ENCODE measurements around the gene FICD. TPM values are rescaled to one million over a fixed set of nuclear protein-coding genes. Genes with fewer than 3 reads are reported as not detected.
A peak's percentile ranks its signal among the peaks of the same experiment; 100 is the strongest.

Gene FICD
- total RNA-seq, 6 experiments from 2014 or later: 8.5 to 12.1 (median 9.9) TPM

GRCh38 chr12:108507971-108508642 is 7.0 kb upstream of the FICD start:
- Mint-ChIP-seq H3K27me3 (ENCODE audit: insufficient read depth) (peaks cover 16% of the 10 kb centered on the region), H3K36me3 (ENCODE audit: low read depth) (no peaks in the 10 kb centered on the region), H3K9me3 (peaks cover 1% of the 10 kb centered on the region; the same call in 1 of the 2 replicates), H3K4me1 (ENCODE audit: low read depth) (peaks cover 7% of the 10 kb centered on the region), H3K4me3 (no peak overlapping the region), H3K27ac (no peak overlapping the region)
- TF ChIP-seq, protein P1, sequence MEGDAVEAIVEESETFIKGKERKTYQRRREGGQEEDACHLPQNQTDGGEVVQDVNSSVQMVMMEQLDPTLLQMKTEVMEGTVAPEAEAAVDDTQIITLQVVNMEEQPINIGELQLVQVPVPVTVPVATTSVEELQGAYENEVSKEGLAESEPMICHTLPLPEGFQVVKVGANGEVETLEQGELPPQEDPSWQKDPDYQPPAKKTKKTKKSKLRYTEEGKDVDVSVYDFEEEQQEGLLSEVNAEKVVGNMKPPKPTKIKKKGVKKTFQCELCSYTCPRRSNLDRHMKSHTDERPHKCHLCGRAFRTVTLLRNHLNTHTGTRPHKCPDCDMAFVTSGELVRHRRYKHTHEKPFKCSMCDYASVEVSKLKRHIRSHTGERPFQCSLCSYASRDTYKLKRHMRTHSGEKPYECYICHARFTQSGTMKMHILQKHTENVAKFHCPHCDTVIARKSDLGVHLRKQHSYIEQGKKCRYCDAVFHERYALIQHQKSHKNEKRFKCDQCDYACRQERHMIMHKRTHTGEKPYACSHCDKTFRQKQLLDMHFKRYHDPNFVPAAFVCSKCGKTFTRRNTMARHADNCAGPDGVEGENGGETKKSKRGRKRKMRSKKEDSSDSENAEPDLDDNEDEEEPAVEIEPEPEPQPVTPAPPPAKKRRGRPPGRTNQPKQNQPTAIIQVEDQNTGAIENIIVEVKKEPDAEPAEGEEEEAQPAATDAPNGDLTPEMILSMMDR (IDR thresholded peaks at IDR 0.05): no peak
- peak; percentile 35 for DNase-seq

DNA sequence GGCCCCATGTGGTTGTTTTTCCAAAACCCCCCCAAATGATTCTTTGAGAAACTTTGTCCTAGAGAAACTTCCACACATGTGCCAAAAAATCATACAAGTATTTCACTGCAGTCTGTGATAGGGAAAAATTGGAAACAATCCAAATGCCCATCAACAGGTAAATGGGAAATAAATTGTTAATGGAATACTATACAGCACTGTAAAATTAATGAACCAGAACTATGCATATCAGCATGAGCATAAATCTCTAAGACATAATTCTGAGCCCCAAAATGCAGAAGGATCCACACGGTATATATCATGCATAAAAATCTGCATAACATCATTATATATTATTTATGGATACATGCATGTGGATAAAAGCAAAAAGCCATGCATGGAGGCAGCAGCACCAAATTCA is 5.3 kb upstream of the FICD start:
- TF ChIP-seq, protein P1 (IDR thresholded peaks at IDR 0.05): no peak
- no peak for DNase-seq
- H3K27ac Mint-ChIP-seq: no peak overlapping the region
- H3K9me3 Mint-ChIP-seq: no peaks in the 10 kb centered on the region
- peaks cover 14% of the 10 kb centered on the region for H3K27me3 Mint-ChIP-seq (ENCODE audit: insufficient read depth)
- no peaks in the 10 kb centered on the region for H3K36me3 Mint-ChIP-seq (ENCODE audit: low read depth)
- H3K4me1 Mint-ChIP-seq (ENCODE audit: low read depth): peaks cover 7% of the 10 kb centered on the region
- H3K4me3 Mint-ChIP-seq: no peak overlapping the region

DNA sequence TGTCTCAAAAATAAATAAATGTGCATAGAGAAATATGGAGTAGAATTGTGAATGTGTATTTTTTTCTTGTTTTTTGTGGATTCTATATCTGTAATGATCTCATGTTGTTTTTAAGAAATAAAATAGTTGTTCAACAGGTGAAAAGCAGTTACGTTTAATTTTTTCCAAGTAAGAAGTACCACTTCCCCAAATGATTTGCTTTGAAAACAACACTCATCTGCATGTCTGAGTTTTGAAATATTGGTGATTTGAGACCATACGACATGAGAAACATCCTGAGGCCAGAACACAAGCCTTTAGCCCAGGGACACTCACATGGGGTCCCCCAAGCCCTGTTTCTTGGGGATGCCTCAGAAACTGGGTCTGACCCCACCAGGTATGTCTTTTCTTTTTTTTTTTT is 4.2 kb upstream of the FICD start:
- H3K27ac Mint-ChIP-seq: no peak overlapping the region
- H3K9me3 Mint-ChIP-seq: no peaks in the 10 kb centered on the region
- no peaks in the 10 kb centered on the region for H3K36me3 Mint-ChIP-seq (ENCODE audit: low read depth)
- H3K27me3 Mint-ChIP-seq (ENCODE audit: insufficient read depth): peaks cover 17% of the 10 kb centered on the region
- no peak for DNase-seq
- H3K4me1 Mint-ChIP-seq (ENCODE audit: low read depth): peaks cover 10% of the 10 kb centered on the region
- TF ChIP-seq, protein P1 (IDR thresholded peaks at IDR 0.05): no peak
- no peak overlapping the region for H3K4me3 Mint-ChIP-seq

- TF ChIP-seq, protein P1 (IDR thresholded peaks at IDR 0.05): peak; percentile 99
- no peaks in the 10 kb centered on the region for H3K9me3 Mint-ChIP-seq
- peaks cover 20% of the 10 kb centered on the region for H3K4me1 Mint-ChIP-seq (ENCODE audit: low read depth)
- H3K27ac Mint-ChIP-seq: no peak overlapping the region
- peaks cover 17% of the 10 kb centered on the region for H3K27me3 Mint-ChIP-seq (ENCODE audit: insufficient read depth)
- DNase-seq: peak; percentile 49
- peak overlapping the region; percentile 59; the same call in 1 of the 2 replicates for H3K4me3 Mint-ChIP-seq
- H3K36me3 Mint-ChIP-seq (ENCODE audit: low read depth): no peaks in the 10 kb centered on the region
Measured at GRCh38 chr12:108511633-108512540, 3.2 kb upstream of the FICD start.

- peaks cover 10% of the 10 kb centered on the region for H3K36me3 Mint-ChIP-seq (ENCODE audit: low read depth)
- peak overlapping the region; percentile 88 for H3K4me3 Mint-ChIP-seq
- peaks cover 24% of the 10 kb centered on the region for H3K4me1 Mint-ChIP-seq (ENCODE audit: low read depth)
- H3K27ac Mint-ChIP-seq: no peak overlapping the region
- H3K27me3 Mint-ChIP-seq (ENCODE audit: insufficient read depth): peaks cover 13% of the 10 kb centered on the region
- TF ChIP-seq, protein P1 (IDR thresholded peaks at IDR 0.05): no peak
- H3K9me3 Mint-ChIP-seq: no peaks in the 10 kb centered on the region
- no peak for DNase-seq
Measured at GRCh38 chr12:108514468-108514972, 557 bp upstream of the FICD start.

All from HFFc6 (cell line).